ENCODE data around the gene CFH.

DNA sequence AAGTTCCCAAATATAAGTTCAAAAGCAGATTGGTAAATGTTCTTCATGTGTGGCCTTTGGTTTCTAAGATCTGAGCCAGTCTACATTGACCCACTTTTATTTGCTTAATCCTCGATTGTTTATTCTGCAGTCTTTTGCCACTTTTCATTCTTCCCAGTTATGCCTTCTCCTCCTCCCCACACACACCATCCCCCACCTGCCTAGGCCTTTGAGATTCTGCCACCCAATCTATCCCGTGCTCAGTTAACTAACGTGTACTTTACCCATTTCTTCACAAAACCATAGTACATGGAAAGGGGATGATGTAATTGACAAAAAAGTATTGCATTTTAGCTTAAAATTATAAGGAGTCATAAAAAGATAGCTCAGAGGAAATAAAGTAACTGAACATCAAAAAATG is 3.7 kb downstream of the CFH start:
- TF ChIP-seq GATA2 (IDR thresholded peaks at IDR 0.05; ENCODE audit: low read depth, low read length) (no peak), GATA3 (IDR thresholded peaks at IDR 0.05; ENCODE audit: low read depth, low read length) (no peak)

Data from SH-SY5Y (cell line).